K562 (cell line): ENCODE data around the gene ZNHIT2. TPM values are rescaled to one million over a fixed set of nuclear protein-coding genes. Genes with fewer than 3 reads are reported as not detected.

Source experiments
- ATAC-seq: fragments of 200-7000 bp; cut with Tn5 transposase; 3 replicates; pipeline ENCODE4 v1.9.1; 2020; ENCODE audit warnings: moderate library complexity
- BruUV-seq: library from RNA; stranded (reverse); fragments of 400-500 nt; replicated peaks from 2 replicates; lab custom pipeline; 2021; lab: Mats Ljungman, UMichigan
- CTCF ChIA-PET: fragments of 300-600 bp; formaldehyde crosslinking; extraction: SDS; loops from one replicate; lab custom pipeline; 2021; ENCODE audit warnings: low intra/inter-chr PET ratio; lab: Yijun Ruan, JAX
- POLR2A ChIA-PET: fragments of 300-600, 350-650 bp; sonication (Branson Sonifier 250); formaldehyde crosslinking; extraction: SDS; loops from one replicate; lab custom pipeline; 2021; ENCODE audit warnings: antibody characterized with exemption, inconsistent platforms; lab: Yijun Ruan, JAX
- DNase-seq, 4 experiments: peaks; one replicate each; pipeline versions ENCODE4 v3.0.0 to v3.0.0-alpha.2; 2011 to 2018; ENCODE audit warnings: low spot score in 3 of 4, mixed read lengths in 3 of 4; ENCODE audit errors: extremely low read depth in 1 of 4
- FAIRE-seq: peaks from 2 replicates; lab custom pipeline; 2011; peaks lifted over from hg19 to GRCh38; lab: Jason Lieb, UNC
- H2AFZ ChIP-seq: 2 replicates; pipeline ENCODE4 v1.6.0; 2011; ENCODE audit warnings: low read depth, low read length, control low read depth, inconsistent platforms
- H3K27ac ChIP-seq: fragments of 200-600 bp; 3 replicates; pipeline ENCODE4 v1.8.0; 2011; ENCODE audit warnings: low read depth, mild to moderate bottlenecking, control low read depth, inconsistent platforms, low read length, moderate library complexity, mixed read lengths; ENCODE audit errors: extremely low read depth
- H3K27me3 ChIP-seq, 2 experiments: fragments of 300-600 bp in 1 of 2; 2 replicates in 1 of 2; 3 replicates in 1 of 2; pipeline versions ENCODE4 v1.6.0 to v1.8.0; 2011; ENCODE audit warnings: inconsistent platforms in 2 of 2, low read length in 2 of 2, mild to moderate bottlenecking in 1 of 2, mixed read lengths in 1 of 2, moderate library complexity in 1 of 2; ENCODE audit not compliant: control insufficient read depth in 2 of 2, insufficient read depth in 2 of 2
- H3K36me3 ChIP-seq: fragments of 300-600 bp; 3 replicates; pipeline ENCODE4 v1.8.0; 2011; ENCODE audit warnings: mild to moderate bottlenecking, low read length, inconsistent platforms; ENCODE audit not compliant: control insufficient read depth, insufficient read depth
- H3K4me1 ChIP-seq, 2 experiments: fragments of 200-600 bp in 1 of 2; replicated peaks in 1 of 2; 2 replicates in 1 of 2; 3 replicates in 1 of 2; pipeline versions ENCODE4 v1.5.1 to v1.8.0; 2011; ENCODE audit warnings: inconsistent platforms in 2 of 2, low read length in 2 of 2, mild to moderate bottlenecking in 1 of 2, mixed read lengths in 1 of 2, moderate library complexity in 1 of 2; ENCODE audit not compliant: control insufficient read depth in 2 of 2, insufficient read depth in 2 of 2
- H3K4me2 ChIP-seq: 2 replicates; pipeline ENCODE4 v1.6.1; 2011; ENCODE audit warnings: low read length, control low read depth, inconsistent platforms, mixed read lengths; ENCODE audit not compliant: insufficient read depth
- H3K4me3 ChIP-seq: fragments of 200-600 bp; sonication (generic), shearing (Covaris generic); 2 replicates; pipeline ENCODE4 v1.5.1; 2016; ENCODE audit warnings: control low read depth, inconsistent platforms
- H3K79me2 ChIP-seq: fragments of 200-600 bp; 3 replicates; pipeline ENCODE4 v1.8.0; 2011; ENCODE audit warnings: low read length, inconsistent platforms; ENCODE audit not compliant: control insufficient read depth, insufficient read depth
- H3K9ac ChIP-seq, 2 experiments: 2 replicates each; pipeline versions ENCODE4 v1.6.0 to v1.6.1; 2011; ENCODE audit warnings: low read depth in 2 of 2, low read length in 2 of 2, control low read depth in 1 of 2, inconsistent platforms in 1 of 2, mild to moderate bottlenecking in 1 of 2, mixed read lengths in 1 of 2; ENCODE audit not compliant: insufficient read depth in 1 of 2
- H3K9me1 ChIP-seq: one replicate; pipeline ENCODE4 v1.6.0; 2011; ENCODE audit warnings: inconsistent platforms, mild to moderate bottlenecking, low read length, moderate library complexity; ENCODE audit not compliant: control insufficient read depth, insufficient read depth
- H3K9me3 ChIP-seq: replicated peaks from 2 replicates; pipeline ENCODE4 v1.5.1; 2011; ENCODE audit warnings: low read depth, low read length, inconsistent platforms; ENCODE audit not compliant: control insufficient read depth, insufficient read depth
- H4K20me1 ChIP-seq: replicated peaks from 2 replicates; pipeline ENCODE4 v1.6.1; 2011; ENCODE audit warnings: low read length, inconsistent platforms, mixed read lengths; ENCODE audit not compliant: control insufficient read depth, insufficient read depth
- CTCF ChIP-seq, 3 experiments: IDR thresholded peaks in 2 of 3; conservative IDR thresholded peaks in 1 of 3; 2 replicates each; pipeline ENCODE4 v1.5.1; 2011 to 2012; ENCODE audit warnings: low read length in 3 of 3, mild to moderate bottlenecking in 3 of 3, control low read depth in 2 of 3, improper control_type of control experiment in 1 of 3, inconsistent platforms in 1 of 3, low read depth in 1 of 3, mixed read lengths in 1 of 3, moderate library complexity in 1 of 3; ENCODE audit not compliant: insufficient read depth in 2 of 3
- EP300 ChIP-seq: IDR thresholded peaks from 2 replicates; pipeline ENCODE4 v1.6.1; 2012; ENCODE audit warnings: low read length, improper control_type of control experiment
- ZNF146 ChIP-seq: IDR thresholded peaks from one replicate; pipeline ENCODE4 v1.6.1; 2018; ENCODE audit warnings: missing compliant biosample characterization; ENCODE audit not compliant: unreplicated experiment
- WGBS: fragments of 100-300 bp; shearing (Covaris generic); methylation state at CpG from one replicate; pipeline ENCODE4 v1.1.6; 2016; ENCODE audit warnings: low coverage, mixed read lengths; ENCODE audit not compliant: insufficient coverage; ENCODE audit errors: missing lambda C conversion rate; 5-methylcytosine and 5-hydroxymethylcytosine counted together
- in situ Hi-C: fragments of 300-500 bp; cut with MboI; formaldehyde crosslinking; loops from 4 replicates; pipeline ENCODE4 v1.15.0; 2018; ENCODE audit warnings: inconsistent platforms, mixed read lengths
- intact Hi-C: fragments of 100-400 bp; cut with micrococcal nuclease; formaldehyde crosslinking; loops from 2 replicates; pipeline ENCODE4 v1.14.2; 2022
- polyA plus RNA-seq, 8 experiments: library from polyadenylated mRNA; depleted of rRNA in 4 of 8; stranded (reverse) in 5 of 8; unstranded in 3 of 8; fragments of >200 nt; fragmentation: Nextera tagmentation in 2 of 8; fragmentation: Illumina TruSeq in 1 of 8; extraction: Ambion mirVana in 2 of 8; extraction: Trizol in 1 of 8; gene quantifications; 2 replicates each; pipeline versions ENCODE4 v1.2.1 to v1.2.3, GENCODE V29; 2011 to 2014; ENCODE audit warnings: inconsistent platforms in 1 of 8, missing spikeins in 1 of 8
- total RNA-seq, 7 experiments: library from RNA; depleted of rRNA in 6 of 7; stranded (reverse); fragments of >200 nt in 6 of 7; fragmentation: Illumina TruSeq in 2 of 7; extraction: Trizol in 2 of 7; gene quantifications; 2 replicates each; pipeline versions ENCODE4 v1.2.1 to v1.2.3, GENCODE V29; 2011 to 2021; ENCODE audit warnings: low replicate concordance in 1 of 7

Gene ZNHIT2
- total and polyA plus RNA-seq, 9 of the 15 experiments (the other 6 are each of a cell fraction or from before 2014, with no cell fraction given), result 0.08 to 39.0 (median 2.5) TPM

DNA sequence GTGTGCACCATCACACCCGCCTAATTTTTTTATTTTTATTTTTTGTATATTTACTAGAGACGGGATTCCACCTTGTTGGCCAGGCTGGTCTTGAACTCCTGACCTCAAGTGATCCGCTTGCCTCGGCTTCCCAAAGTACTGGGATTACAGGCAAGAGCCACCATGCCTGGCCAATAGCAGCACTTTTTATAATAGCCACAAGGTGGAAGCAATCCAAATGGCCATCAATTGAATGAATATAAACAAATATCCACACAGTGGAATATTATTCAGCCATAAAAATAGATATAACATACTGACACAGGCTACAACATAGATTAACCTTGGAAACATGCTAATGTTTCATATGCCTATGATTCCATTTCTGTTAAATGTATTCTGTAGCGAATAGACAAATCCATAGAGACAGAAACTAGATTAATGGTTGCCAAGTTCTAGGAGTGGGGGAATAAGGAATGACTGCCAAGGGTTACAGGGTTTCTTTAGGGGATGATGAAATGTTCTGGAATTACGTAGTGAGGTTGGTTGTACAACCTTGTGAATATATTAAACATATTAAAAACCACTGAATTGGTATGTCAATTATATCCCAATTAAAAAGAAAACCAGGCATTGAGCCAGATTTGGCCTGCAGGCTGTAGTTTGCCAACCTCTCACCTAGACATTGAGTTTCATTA is 16.7 kb downstream of the ZNHIT2 start:
- Histone ChIP-seq H3K79me2 (peaks cover 21% of the 10 kb centered on the region), H3K9me3 (no peaks in the 10 kb centered on the region), H4K20me1 (no peaks in the 10 kb centered on the region), H2AFZ (no peak overlapping the region), H3K9ac (no peak overlapping the region), H3K36me3 (peaks cover 31% of the 10 kb centered on the region; the same call in 2 of the 3 replicates), H3K9me1 (no peaks in the 10 kb centered on the region), H3K27me3 (no peaks in the 10 kb centered on the region), H3K27ac (no peak overlapping the region), H3K4me1 (peaks cover 3 to 10% of the 10 kb centered on the region in 2 experiments; a peak in 3 of 5 replicates), H3K4me2 (no peak overlapping the region), H3K4me3 (no peak overlapping the region)
- ATAC-seq, result no peak
- WGBS, result 90% methylated on average over 6 of the region's 6 CpGs
- BruUV-seq, result no TSS peak
- in situ Hi-C loops, result no loop called here
- ChIA-PET CTCF (no interaction called here), POLR2A (interaction anchor here (0.5 to 8.4 kb wide), 4 partner anchors 10 to 279 kb away, joined by 3 to 92 read pairs (median 3); partner anchors contain the start of gene TM7SF2)
- TF ChIP-seq ZNF146 (CRISPR knock-in tag) (peak; percentile 47), EP300 (no peak), CTCF (IDR thresholded peaks at IDR 0.05 in 2 of 3, conservative IDR thresholded peaks at IDR 0.05 in 1 of 3; ENCODE audit: insufficient read depth in 2 of 3, low read depth in 1 of 3, low read length in 3 of 3) (peak; percentile 17 to 22 (median 18); a peak in 3 of 6 replicates)
- intact Hi-C loops, result no loop called here
- no peak for FAIRE-seq
- DNase-seq, result no peak
